Urinary bladder (tissue), 4 donors: ENCODE results near the gene SLC25A3. TPM values are rescaled to one million over a fixed set of nuclear protein-coding genes. Genes with fewer than 3 reads are reported as not detected.
"Not testable (repeated sequence)": the region's sequence is repeated elsewhere in the genome, so short reads cannot be mapped to it uniquely, and the experiment has no call there.

Experiments used
- DNase-seq: peaks from one replicate; pipeline ENCODE4 v3.0.0-alpha.2; 2015; ENCODE audit errors: extremely low spot score
- H3K27ac ChIP-seq: one replicate; pipeline ENCODE4 v1.5.1; 2013; ENCODE audit warnings: low read depth, mild to moderate bottlenecking, moderate library complexity
- H3K36me3 ChIP-seq: one replicate; pipeline ENCODE4 v1.6.1; 2013; ENCODE audit warnings: mild to moderate bottlenecking, moderate library complexity; ENCODE audit not compliant: insufficient read depth
- H3K4me1 ChIP-seq: one replicate; pipeline ENCODE4 v1.6.1; 2013; ENCODE audit warnings: mild to moderate bottlenecking, moderate library complexity; ENCODE audit not compliant: insufficient read depth
- H3K4me3 ChIP-seq: one replicate; pipeline ENCODE4 v1.5.1; 2013; ENCODE audit warnings: low read depth, low read length
- WGBS: extraction: QIAGEN DNeasy Blood & Tissue Kit; methylation state at CpG from one replicate; pipeline ENCODE4 v1.1.7; 2013; 5-methylcytosine and 5-hydroxymethylcytosine counted together
- polyA plus RNA-seq: library from polyadenylated mRNA; stranded (reverse); fragments of 200-250 nt; gene quantifications from one replicate; pipeline ENCODE4 v1.2.3, GENCODE V29; 2013
- total RNA-seq: library from RNA; depleted of rRNA; stranded (reverse); fragments of >200 nt; gene quantifications from one replicate; pipeline ENCODE4 v1.2.3, GENCODE V29; 2014
- donor health status: healthy with polysubstance abuse.
- donor health status: healthy.

SLC25A3 gene
- total and polyA plus RNA-seq, 2 donors = 360 to 489 TPM

DNA sequence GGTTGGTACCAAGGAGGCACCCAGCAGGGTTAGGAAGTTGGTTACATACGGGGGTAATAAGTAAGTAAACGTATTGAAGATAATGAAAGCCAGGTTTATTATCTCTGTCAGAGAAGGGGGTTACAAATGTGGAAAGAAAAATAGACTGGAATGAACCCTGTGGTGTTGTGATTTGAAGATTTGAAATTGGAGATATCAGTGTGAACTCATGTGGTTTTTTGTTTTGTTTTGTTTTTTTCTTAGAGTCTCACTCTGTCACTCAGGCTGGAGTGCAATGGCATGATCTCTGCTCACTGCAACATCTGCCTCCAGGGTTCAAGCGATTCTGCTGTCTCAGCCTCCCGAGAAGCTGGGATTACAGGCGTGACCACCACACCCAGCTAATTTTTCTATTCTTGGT, 14.1 kb upstream of the SLC25A3 start:
- no peaks in the 10 kb centered on the region for H3K4me1 ChIP-seq
- DNase-seq = no peak
- 80% methylated on average over 5 of the region's 5 CpGs for WGBS
- H3K27ac ChIP-seq = no peak overlapping the region
- H3K36me3 ChIP-seq = no peaks in the 10 kb centered on the region
- no peak overlapping the region for H3K4me3 ChIP-seq

GRCh38 chr12:98579835-98580234, 13.7 kb upstream of the SLC25A3 start:
- no peak overlapping the region for H3K4me3 ChIP-seq
- WGBS = 91% methylated on average over 3 of the region's 3 CpGs

DNA sequence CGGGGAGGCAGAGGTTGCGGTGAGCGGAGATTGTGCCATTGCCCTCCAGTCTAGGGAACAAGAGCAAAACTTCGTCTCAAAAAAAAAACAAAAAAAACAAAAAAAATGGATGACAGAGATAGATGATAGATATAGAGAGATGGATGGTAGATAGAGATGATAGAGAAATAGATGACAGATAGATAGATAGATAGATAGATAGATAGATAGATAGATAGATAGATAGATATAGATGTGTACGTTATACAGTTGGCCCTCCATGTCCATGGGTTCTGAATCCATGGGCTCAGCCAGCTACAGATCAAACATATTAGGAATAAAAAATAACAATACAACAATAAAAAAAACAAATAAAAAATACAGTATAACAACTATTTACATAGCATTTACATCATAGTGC, 12.8 kb upstream of the SLC25A3 start:
- H3K36me3 ChIP-seq = no peaks in the 10 kb centered on the region
- no peak overlapping the region for H3K4me3 ChIP-seq
- H3K4me1 ChIP-seq = no peaks in the 10 kb centered on the region
- WGBS = 91% methylated on average over 5 of the region's 5 CpGs
- no peak overlapping the region for H3K27ac ChIP-seq
- no peak for DNase-seq

More at GRCh38 chr12:98579835-98580234, 13.7 kb upstream of the SLC25A3 start:
- no peaks in the 10 kb centered on the region for H3K4me1 ChIP-seq
- no peaks in the 10 kb centered on the region for H3K36me3 ChIP-seq
- no peak for DNase-seq
- H3K27ac ChIP-seq = no peak overlapping the region

- 73% methylated on average over 1 of the region's 1 CpG for WGBS
- no peaks in the 10 kb centered on the region for H3K36me3 ChIP-seq
- H3K4me3 ChIP-seq = no peak overlapping the region
- DNase-seq = no peak
- no peak overlapping the region for H3K27ac ChIP-seq
- H3K4me1 ChIP-seq = no peaks in the 10 kb centered on the region
These were observed 12.4 kb upstream of the SLC25A3 start for GRCh38 chr12:98581101-98581500.

DNA sequence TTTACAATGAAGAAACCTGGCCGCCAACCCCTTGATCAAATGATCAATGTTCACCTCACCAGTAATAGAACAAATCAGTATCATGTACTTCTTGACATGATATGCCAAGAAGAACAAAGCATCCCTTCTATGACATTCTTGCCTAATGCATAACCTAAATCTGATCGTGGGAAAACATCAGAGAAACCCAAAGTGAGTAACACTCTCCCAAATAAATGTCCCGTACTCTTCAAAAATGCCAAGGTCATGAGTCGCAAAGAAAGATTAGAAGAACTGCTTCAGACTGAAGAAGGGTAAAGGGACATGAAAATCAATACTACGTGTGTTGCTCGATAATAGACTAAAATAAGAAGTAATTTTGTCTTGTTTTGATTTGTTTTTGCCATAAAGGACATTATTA, 11.4 kb upstream of the SLC25A3 start:
- DNase-seq = no peak
- Histone ChIP-seq H3K4me3 (no peak overlapping the region), H3K36me3 (no peaks in the 10 kb centered on the region), H3K27ac (no peak overlapping the region), H3K4me1 (no peaks in the 10 kb centered on the region)
- 83% methylated on average over 6 of the region's 6 CpGs for WGBS

DNA sequence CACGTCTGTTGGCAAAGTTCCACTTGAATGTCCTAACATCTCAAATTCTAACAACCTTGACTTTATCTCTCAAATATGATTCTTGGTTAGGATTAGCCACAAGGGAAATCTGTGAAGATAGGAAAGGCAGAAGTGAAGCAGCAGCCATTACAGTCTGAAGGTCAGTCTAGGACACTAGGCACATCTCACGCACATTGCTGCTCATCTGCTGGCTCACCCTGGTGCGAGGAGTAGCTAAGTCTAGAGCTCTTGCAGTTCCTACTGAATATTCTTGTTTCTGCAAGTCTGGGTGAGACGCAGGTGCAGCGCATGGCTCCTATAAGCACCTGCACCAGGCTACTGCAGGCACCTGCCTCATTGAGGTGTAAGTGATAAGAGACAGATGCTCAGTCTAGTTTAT, 6.4 kb upstream of the SLC25A3 start:
- 78% methylated on average over 5 of the region's 5 CpGs for WGBS

DNA sequence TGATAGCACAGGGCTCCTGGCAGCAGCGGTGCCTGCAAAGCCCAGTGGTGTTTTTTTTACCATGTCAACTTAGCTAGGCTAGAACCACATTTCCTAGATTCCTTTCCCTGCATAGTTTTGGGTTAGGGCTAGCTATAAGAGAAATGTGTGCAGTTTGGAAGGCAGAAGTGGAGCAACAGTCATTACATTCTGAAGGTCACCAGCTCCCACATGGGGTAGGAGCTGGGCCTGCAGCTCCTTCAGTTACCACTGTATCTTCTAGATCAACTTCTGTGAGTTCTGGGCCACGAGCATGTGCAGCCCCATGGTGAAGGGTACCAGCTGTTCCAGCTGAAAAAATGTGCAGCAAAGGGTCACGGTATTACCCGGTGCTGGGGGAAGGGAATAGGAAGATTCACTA, 2.3 kb upstream of the SLC25A3 start:
- no peaks in the 10 kb centered on the region for H3K4me1 ChIP-seq
- 66% methylated on average over 4 of the region's 4 CpGs for WGBS
- DNase-seq = no peak
- no peak overlapping the region for H3K27ac ChIP-seq
- H3K36me3 ChIP-seq = no peaks in the 10 kb centered on the region
- no peak overlapping the region for H3K4me3 ChIP-seq

More for the DNA sequence above, 6.4 kb upstream of the SLC25A3 start:
- no peak for DNase-seq
- Histone ChIP-seq H3K36me3 (no peaks in the 10 kb centered on the region), H3K4me1 (no peaks in the 10 kb centered on the region), H3K4me3 (no peak overlapping the region), H3K27ac (no peak overlapping the region)

DNA sequence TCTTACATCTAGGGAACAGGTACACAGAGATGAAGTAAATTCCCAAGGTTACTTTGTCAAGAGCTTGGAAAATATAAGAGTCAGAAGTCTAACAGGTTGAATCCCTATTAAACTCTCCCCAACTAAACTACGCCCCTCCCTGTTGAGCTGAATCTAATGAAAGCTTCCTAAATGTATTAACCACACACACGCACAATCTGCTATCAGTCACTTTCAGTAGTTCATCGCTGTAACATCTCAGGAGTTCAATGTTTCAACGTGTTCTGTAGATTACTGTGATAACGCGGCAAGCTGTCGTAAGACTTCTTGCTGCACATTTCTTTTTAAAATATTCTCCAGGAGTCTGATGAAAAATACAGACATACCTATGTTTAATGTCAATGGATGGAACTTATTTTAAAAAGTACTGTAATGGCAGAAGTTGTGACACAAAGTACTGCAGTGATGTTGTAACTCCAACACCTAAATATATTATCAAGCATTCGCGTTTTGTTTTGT, 612 bp upstream of the SLC25A3 start:
- DNase-seq = no peak
- 37% methylated on average over 9 of the region's 9 CpGs for WGBS
- Histone ChIP-seq H3K4me3 (peak overlapping the region; percentile 43), H3K36me3 (no peaks in the 10 kb centered on the region), H3K27ac (peak overlapping the region; percentile 90), H3K4me1 (no peaks in the 10 kb centered on the region)

- no peak for DNase-seq
- Histone ChIP-seq H3K4me1 (no peaks in the 10 kb centered on the region), H3K4me3 (peak overlapping the region; percentile 78), H3K27ac (peak overlapping the region; percentile 99), H3K36me3 (peaks cover 4% of the 10 kb centered on the region)
- WGBS = under 1% methylated on average over 35 of the region's 35 CpGs
These were observed 757 bp downstream of the SLC25A3 start for GRCh38 chr12:98594050-98594835.

DNA sequence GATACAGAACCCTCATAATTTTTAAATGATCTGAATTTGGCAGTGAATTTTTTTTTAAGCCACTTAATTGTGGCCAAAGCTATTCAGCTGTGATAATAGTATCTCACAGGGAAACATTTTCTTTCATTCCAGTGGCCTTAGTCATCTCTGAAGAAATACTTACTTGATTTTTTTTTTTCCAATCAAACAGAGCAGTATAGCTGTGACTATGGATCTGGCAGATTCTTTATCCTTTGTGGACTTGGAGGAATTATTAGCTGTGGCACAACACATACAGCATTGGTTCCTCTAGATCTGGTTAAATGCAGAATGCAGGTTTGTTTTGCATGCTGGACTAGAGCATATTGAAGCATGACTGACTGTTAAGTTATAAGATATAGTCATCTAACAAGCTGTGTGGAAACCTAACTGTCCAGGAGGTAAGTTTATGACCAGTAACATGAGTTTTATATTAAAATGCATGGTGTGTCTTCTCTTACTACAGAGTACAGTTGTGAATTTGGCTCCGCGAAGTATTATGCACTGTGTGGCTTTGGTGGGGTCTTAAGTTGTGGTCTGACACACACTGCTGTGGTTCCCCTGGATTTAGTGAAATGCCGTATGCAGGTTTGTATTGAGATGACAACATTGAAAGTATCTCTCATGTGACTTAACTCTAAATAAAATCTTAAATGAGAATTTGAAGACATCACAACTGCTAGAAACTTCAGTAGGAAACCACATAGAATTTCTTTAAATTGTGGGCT, 1.9 kb downstream of the SLC25A3 start:
- H3K27ac ChIP-seq = no peak overlapping the region
- WGBS = 56% methylated on average over 3 of the region's 3 CpGs
- H3K4me3 ChIP-seq = peak overlapping the region; percentile 27
- no peak for DNase-seq
- H3K36me3 ChIP-seq = peaks cover 8% of the 10 kb centered on the region
- no peaks in the 10 kb centered on the region for H3K4me1 ChIP-seq

GRCh38 chr12:98597313-98597712, 3.8 kb downstream of the SLC25A3 start:
- H3K27ac ChIP-seq, DNase-seq, H3K4me3 ChIP-seq, H3K4me1 ChIP-seq: not testable (repeated sequence)
- 90% methylated on average over 5 of the region's 5 CpGs for WGBS
- peaks cover 11% of the 10 kb centered on the region for H3K36me3 ChIP-seq

DNA sequence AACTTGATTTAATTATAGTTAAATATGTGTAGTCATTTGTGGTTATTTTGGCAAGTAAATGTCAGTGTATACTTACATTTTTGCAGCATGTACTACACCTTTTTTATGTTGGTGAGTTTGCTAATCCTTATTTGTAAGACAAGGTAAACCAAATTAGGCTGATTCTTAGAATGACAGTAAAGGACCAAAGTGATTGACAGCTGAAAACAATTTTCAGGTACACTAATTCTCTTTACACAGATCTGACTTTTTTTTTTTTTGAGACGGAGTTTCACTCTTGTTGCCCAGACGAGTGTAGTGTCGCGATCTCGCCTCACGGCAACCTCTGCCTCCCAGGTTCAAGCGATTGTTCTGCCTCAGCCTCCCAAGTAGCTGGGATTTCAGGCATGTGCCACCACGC, 8.4 kb downstream of the SLC25A3 start:
- 92% methylated on average over 8 of the region's 8 CpGs for WGBS
- H3K36me3 ChIP-seq = peaks cover 17% of the 10 kb centered on the region
- no peak for DNase-seq

GRCh38 chr12:98606359-98606988, 13.0 kb downstream of the SLC25A3 start:
- no peak for DNase-seq
- Histone ChIP-seq H3K4me3 (no peak overlapping the region), H3K4me1 (no peaks in the 10 kb centered on the region), H3K27ac (no peak overlapping the region), H3K36me3 (peaks cover 6% of the 10 kb centered on the region)
- WGBS = 73% methylated on average over 2 of the region's 2 CpGs

More for the DNA sequence above, 8.4 kb downstream of the SLC25A3 start:
- no peak overlapping the region for H3K27ac ChIP-seq
- H3K4me3 ChIP-seq = no peak overlapping the region
- no peaks in the 10 kb centered on the region for H3K4me1 ChIP-seq
